Endothelial cell of umbilical vein (primary cell): ENCODE measurements around the gene EFHC1. TPM values are rescaled to one million over a fixed set of nuclear protein-coding genes. Genes with fewer than 3 reads are reported as not detected.

Experiments used
- BruUV-seq: library from RNA; stranded (reverse); fragments of 400-500 nt; replicated peaks from 2 replicates; lab custom pipeline; 2021; lab: Mats Ljungman, UMichigan
- CTCF ChIA-PET: fragments of 300-600, 350-600 bp; sonication (Branson Sonifier 250); formaldehyde crosslinking; loops from one replicate; lab custom pipeline; 2021; ENCODE audit warnings: antibody characterized with exemption, inconsistent platforms; lab: Charles Lee
- POLR2A ChIA-PET: fragments of 300-600, 350-600 bp; sonication (Branson Sonifier 250); formaldehyde crosslinking; loops from one replicate; lab custom pipeline; 2021; ENCODE audit warnings: antibody characterized with exemption, inconsistent platforms; lab: Charles Lee
- DNase-seq: peaks from one replicate; pipeline ENCODE4 v3.0.0-alpha.2; 2011; ENCODE audit warnings: low read depth, low spot score
- FAIRE-seq: peaks from 2 replicates; lab custom pipeline; 2011; peaks lifted over from hg19 to GRCh38; lab: Jason Lieb, UNC
- H2AFZ ChIP-seq: 2 replicates; pipeline ENCODE4 v1.6.0; 2012; ENCODE audit warnings: low read depth, low read length, control low read depth, inconsistent platforms
- H3K27ac ChIP-seq: 2 replicates; pipeline ENCODE4 v1.5.1; 2011; ENCODE audit warnings: low read depth, mild to moderate bottlenecking, control low read depth, low read length, moderate library complexity; ENCODE audit not compliant: insufficient read depth
- H3K27me3 ChIP-seq, 2 experiments: 2 replicates each; pipeline versions ENCODE4 v1.6.0 to v1.6.1; 2011; ENCODE audit warnings: low read length in 2 of 2, mixed read lengths in 1 of 2; ENCODE audit not compliant: control insufficient read depth in 2 of 2, insufficient read depth in 2 of 2
- H3K36me3 ChIP-seq, 2 experiments: 2 replicates in 1 of 2; 3 replicates in 1 of 2; pipeline ENCODE4 v1.5.1; 2011; ENCODE audit warnings: low read length in 2 of 2, mild to moderate bottlenecking in 1 of 2, moderate library complexity in 1 of 2; ENCODE audit not compliant: control insufficient read depth in 2 of 2, insufficient read depth in 2 of 2; ENCODE audit errors: extremely low read depth in 1 of 2
- H3K4me1 ChIP-seq: 3 replicates; pipeline ENCODE4 v1.5.1; 2011; ENCODE audit warnings: mild to moderate bottlenecking, low read length; ENCODE audit not compliant: control insufficient read depth, insufficient read depth; ENCODE audit errors: extremely low read depth
- H3K4me2 ChIP-seq: 2 replicates; pipeline ENCODE4 v1.6.1; 2011; ENCODE audit warnings: low read length, control low read depth, mixed read lengths; ENCODE audit not compliant: insufficient read depth
- H3K4me3 ChIP-seq, 3 experiments: fragments of 200-600 bp in 1 of 3; sonication (generic), shearing (Covaris generic) in 1 of 3; replicated peaks in 1 of 3; 2 replicates each; pipeline ENCODE4 v1.5.1; 2011 to 2016; ENCODE audit warnings: control low read depth in 3 of 3, low read length in 3 of 3, mild to moderate bottlenecking in 2 of 3, inconsistent platforms in 1 of 3, low read depth in 1 of 3, moderate library complexity in 1 of 3; ENCODE audit not compliant: insufficient read depth in 1 of 3
- H3K79me2 ChIP-seq: 2 replicates; pipeline ENCODE4 v1.6.0; 2012; ENCODE audit warnings: low read length, inconsistent platforms; ENCODE audit not compliant: control insufficient read depth, insufficient read depth
- H3K9ac ChIP-seq: replicated peaks from 2 replicates; pipeline ENCODE3; 2011; ENCODE audit warnings: low read length, control low read depth; ENCODE audit not compliant: insufficient read depth; ENCODE audit errors: extremely low read depth
- H3K9me1 ChIP-seq: replicated peaks from 3 replicates; pipeline ENCODE4 v1.6.0; 2011; ENCODE audit warnings: mild to moderate bottlenecking, low read length; ENCODE audit not compliant: control insufficient read depth, insufficient read depth; ENCODE audit errors: extremely low read depth
- H3K9me3 ChIP-seq: replicated peaks from 2 replicates; pipeline ENCODE4 v1.5.1; 2012; ENCODE audit warnings: low read length, inconsistent platforms; ENCODE audit not compliant: control insufficient read depth, insufficient read depth
- H4K20me1 ChIP-seq: replicated peaks from 2 replicates; pipeline ENCODE3; 2011; ENCODE audit warnings: mild to moderate bottlenecking, low read length; ENCODE audit not compliant: control insufficient read depth, insufficient read depth; ENCODE audit errors: extremely low read depth
- CTCF ChIP-seq, 2 donors: IDR thresholded peaks; 1 replicate in 1 of 2; 2 replicates in 1 of 2; pipeline ENCODE4 v1.5.1; 2011; ENCODE audit warnings: low read length in 2 of 2, mild to moderate bottlenecking in 2 of 2, moderate library complexity in 2 of 2, control low read depth in 1 of 2, inconsistent platforms in 1 of 2, low read depth in 1 of 2; ENCODE audit not compliant: insufficient read depth in 1 of 2; ENCODE audit errors: extremely low read depth in 1 of 2
- EZH2 ChIP-seq: IDR thresholded peaks from 2 replicates; pipeline ENCODE4 v1.6.1; 2012; ENCODE audit warnings: borderline replicate concordance, low read depth, mild to moderate bottlenecking, moderate library complexity, low read length, inconsistent platforms; ENCODE audit not compliant: severe bottlenecking
- FOS ChIP-seq: IDR thresholded peaks from 2 replicates; pipeline ENCODE4 v1.6.1; 2011; ENCODE audit warnings: mild to moderate bottlenecking, low read length, moderate library complexity, borderline replicate concordance; ENCODE audit not compliant: insufficient read depth
- GATA2 ChIP-seq: IDR thresholded peaks from 2 replicates; pipeline ENCODE4 v1.7.0; 2011; ENCODE audit warnings: low read depth, mild to moderate bottlenecking, moderate library complexity, mixed read lengths, low read length; ENCODE audit not compliant: insufficient read length, insufficient read depth
- JUN ChIP-seq: IDR thresholded peaks from 2 replicates; pipeline ENCODE4 v1.6.1; 2011; ENCODE audit warnings: borderline replicate concordance, low read depth; ENCODE audit not compliant: insufficient read length, insufficient read depth
- MAX ChIP-seq: IDR thresholded peaks from 2 replicates; pipeline ENCODE4 v1.6.1; 2011; ENCODE audit not compliant: insufficient read depth, insufficient read length
- MYC ChIP-seq: IDR thresholded peaks from one replicate; pipeline ENCODE4 v1.6.1; 2011; ENCODE audit warnings: mild to moderate bottlenecking, low read depth, low read length
- POLR2A ChIP-seq: IDR thresholded peaks from 2 replicates; pipeline ENCODE4 v1.6.1; 2012; ENCODE audit warnings: low read depth, mild to moderate bottlenecking, control low read depth, low read length
- dilution Hi-C: fragments of 300-500 bp; cut with MboI; formaldehyde crosslinking; loops from one replicate; pipeline ENCODE4 v1.15.0; 2019; ENCODE audit warnings: low sequenced_read_pairs; ENCODE audit not compliant: extremely low pct_ligation_motif_present
- intact Hi-C: fragments of 100-400 bp; cut with micrococcal nuclease; formaldehyde crosslinking; loops from one replicate; pipeline ENCODE4 v1.10.0; 2022
- polyA plus RNA-seq, 4 experiments: library from polyadenylated mRNA; depleted of rRNA in 3 of 4; stranded (reverse) in 3 of 4; unstranded in 1 of 4; fragments of >200 nt; gene quantifications; 2 replicates each; pipeline versions ENCODE4 v1.2.1 to v1.2.3, GENCODE V29; 2011 to 2012; ENCODE audit warnings: missing spikeins in 1 of 4
- total RNA-seq: library from RNA; stranded (reverse); gene quantifications from 2 replicates; pipeline ENCODE4 v1.2.3, GENCODE V29; 2021

The EFHC1 gene
- total and polyA plus RNA-seq, 2 donors (not counting 3 experiments of a cell fraction or from before 2014, with no cell fraction given) = 14.6 to 17.6 TPM

- intact Hi-C loops (no loop called here), dilution Hi-C loops (loop anchor here (25.0 kb wide), 2 partner anchors 97 to 278 kb away; partner anchors contain the start of genes MCM3 and TMEM14A)
- Histone ChIP-seq H3K4me3 (no peak overlapping the region), H3K79me2 (no peaks in the 10 kb centered on the region), H3K4me1 (peaks cover 2% of the 10 kb centered on the region), H3K27ac (no peak overlapping the region), H3K27me3 (no peaks in the 10 kb centered on the region), H2AFZ (no peak overlapping the region), H3K36me3 (no peaks in the 10 kb centered on the region), H3K4me2 (no peak overlapping the region), H3K9ac (no peak overlapping the region), H3K9me1 (no peaks in the 10 kb centered on the region), H3K9me3 (no peaks in the 10 kb centered on the region), H4K20me1 (no peaks in the 10 kb centered on the region)
- FAIRE-seq (no peak), DNase-seq (no peak)
- ChIA-PET CTCF (interaction anchor here (1.1 kb wide), 1 partner anchor 18 kb away, joined by 3 read pairs; no protein-coding TSS in a partner anchor), POLR2A (no interaction called here)
- TF ChIP-seq CTCF (IDR thresholded peaks at IDR 0.05; ENCODE audit: extremely low read depth in 1 of 2, insufficient read depth in 1 of 2, low read depth in 1 of 2, low read length in 2 of 2) = no peak
- no peak for TF ChIP-seq POLR2A
- no peak for TF ChIP-seq JUN
- TF ChIP-seq MYC = no peak
- TF ChIP-seq EZH2 = no peak
- TF ChIP-seq FOS = no peak
- TF ChIP-seq GATA2 = no peak
- TF ChIP-seq MAX = no peak
- no TSS peak for BruUV-seq
Measured at GRCh38 chr6:52384145-52384766, 35.9 kb upstream of the EFHC1 start.
